LNCAP (cell line): ENCODE measurements around the gene FOXA1.
A peak's percentile ranks its signal among the peaks of the same experiment; 100 is the strongest.

Experiments
- CTCF ChIP-seq: fragments of 450-650 bp; IDR thresholded peaks from 2 replicates; pipeline ENCODE4 v1.5.1; 2017; ENCODE audit warnings: mild to moderate bottlenecking

The FOXA1 gene

GRCh38 chr14:37595809-37596621 lies 966 bp upstream of the FOXA1 start:
- no peak for TF ChIP-seq CTCF

- peak; percentile 89 for TF ChIP-seq CTCF
Measured at GRCh38 chr14:37594238-37594970, 645 bp downstream of the FOXA1 start.

GRCh38 chr14:37593511-37594237 lies 1.4 kb downstream of the FOXA1 start:
- no peak for TF ChIP-seq CTCF

GRCh38 chr14:37592482-37593408 lies 2.3 kb downstream of the FOXA1 start:
- no peak for TF ChIP-seq CTCF

- TF ChIP-seq CTCF, result peak; percentile 28; the same call in 1 of the 2 replicates
Measured at GRCh38 chr14:37591941-37592481, 3.0 kb downstream of the FOXA1 start.

GRCh38 chr14:37591311-37591940 lies 3.6 kb downstream of the FOXA1 start:
- peak; percentile 58; the same call in 1 of the 2 replicates for TF ChIP-seq CTCF
